GM21390 (cell line): ENCODE results near the gene FBXO48.

Source experiments
- ATAC-seq: cut with Tn5 transposase; IDR thresholded peaks from one replicate; pipeline ENCODE4 v1.9.1; 2021; ENCODE audit not compliant: unreplicated experiment

Gene FBXO48

DNA sequence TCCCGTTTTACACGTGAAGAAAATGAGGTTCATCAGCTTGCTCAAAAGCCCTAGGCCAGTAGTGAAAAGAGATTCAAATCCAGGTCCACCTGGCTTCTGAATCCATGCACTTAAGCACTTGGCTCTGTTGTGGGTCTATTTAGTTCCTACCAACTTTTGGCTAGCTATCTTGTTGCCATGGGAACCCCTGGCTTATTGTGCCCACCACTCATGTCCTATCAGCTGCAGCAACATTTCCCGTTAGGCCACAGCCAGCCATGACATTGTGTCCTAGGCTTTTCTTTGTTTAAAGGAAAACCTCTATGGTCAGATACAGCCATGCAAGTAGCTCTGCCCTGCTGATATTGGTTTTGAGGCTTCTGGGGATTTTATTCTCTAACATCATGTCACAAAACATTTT lies 52.2 kb downstream of the FBXO48 start:
- ATAC-seq = no peak

DNA sequence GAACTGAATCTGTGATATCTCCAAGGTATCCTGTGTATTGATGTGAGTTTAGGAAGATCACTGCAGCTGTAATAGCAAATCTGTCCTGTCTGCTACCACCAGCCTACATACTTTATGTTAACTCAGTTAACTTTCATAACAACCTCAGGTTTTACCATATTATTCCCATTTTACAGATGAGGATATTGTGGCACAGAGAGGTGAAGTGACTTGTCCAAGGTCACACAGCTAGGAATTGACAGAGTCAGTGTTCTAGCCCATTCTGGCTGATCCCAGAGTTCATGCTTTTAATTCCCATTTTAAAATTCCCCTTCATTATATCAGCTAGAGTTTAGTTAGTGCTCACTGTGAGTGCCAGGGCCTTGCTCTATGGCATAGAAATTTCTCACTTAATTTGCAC lies 52.6 kb downstream of the FBXO48 start:
- ATAC-seq = no peak

DNA sequence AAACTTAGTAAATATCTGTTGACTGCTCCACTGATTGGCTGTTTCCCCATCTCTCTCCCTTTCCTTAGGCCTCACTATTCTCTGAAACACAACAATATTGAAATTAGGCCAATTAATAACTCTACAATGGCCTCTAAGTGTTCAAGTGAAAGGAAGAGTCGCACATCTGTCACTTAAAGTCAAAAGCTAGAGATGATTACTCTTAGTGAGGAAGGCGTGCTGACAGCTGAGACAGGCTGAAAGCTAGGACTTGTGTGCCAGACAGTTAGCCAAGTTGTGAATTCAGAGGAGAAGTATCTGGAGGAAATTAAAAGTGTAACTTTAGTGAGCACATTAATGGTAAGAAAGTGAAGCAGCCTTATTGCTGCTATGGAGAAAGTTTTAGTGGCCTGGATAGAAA lies 53.6 kb downstream of the FBXO48 start:
- no peak for ATAC-seq

DNA sequence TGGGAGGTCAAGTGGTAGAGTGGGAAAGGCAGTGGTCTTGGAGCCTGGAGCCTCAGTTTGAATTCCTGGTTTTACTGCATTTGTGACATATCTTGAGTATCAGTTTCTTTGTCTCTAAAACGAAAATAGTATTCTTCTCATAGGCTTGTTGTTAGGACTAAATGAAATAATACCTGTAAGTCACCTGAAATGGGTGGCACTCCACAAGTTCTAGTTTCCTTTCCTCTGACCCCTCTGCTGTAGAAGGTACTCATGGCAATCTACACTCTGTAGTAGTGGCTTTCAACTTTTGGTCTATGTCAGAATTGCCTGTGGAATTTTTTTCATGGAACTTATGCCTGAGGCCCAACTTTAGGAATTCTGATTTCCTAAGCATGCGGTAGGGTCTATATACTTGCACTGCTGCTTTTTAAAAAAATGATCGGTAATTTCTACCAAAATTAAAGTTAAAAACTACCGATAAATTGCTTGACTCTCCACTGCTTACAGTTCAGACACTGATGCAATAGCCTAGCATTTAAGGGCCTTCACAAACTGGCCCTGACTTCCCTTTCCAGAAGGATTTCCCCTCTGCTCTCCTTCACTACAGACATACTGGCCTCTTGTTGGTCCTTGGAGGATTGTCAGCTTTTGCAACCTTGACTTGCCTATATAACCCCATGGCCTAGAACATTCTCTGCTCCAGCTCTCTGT lies 54.8 kb downstream of the FBXO48 start:
- ATAC-seq = peak; percentile 48

DNA sequence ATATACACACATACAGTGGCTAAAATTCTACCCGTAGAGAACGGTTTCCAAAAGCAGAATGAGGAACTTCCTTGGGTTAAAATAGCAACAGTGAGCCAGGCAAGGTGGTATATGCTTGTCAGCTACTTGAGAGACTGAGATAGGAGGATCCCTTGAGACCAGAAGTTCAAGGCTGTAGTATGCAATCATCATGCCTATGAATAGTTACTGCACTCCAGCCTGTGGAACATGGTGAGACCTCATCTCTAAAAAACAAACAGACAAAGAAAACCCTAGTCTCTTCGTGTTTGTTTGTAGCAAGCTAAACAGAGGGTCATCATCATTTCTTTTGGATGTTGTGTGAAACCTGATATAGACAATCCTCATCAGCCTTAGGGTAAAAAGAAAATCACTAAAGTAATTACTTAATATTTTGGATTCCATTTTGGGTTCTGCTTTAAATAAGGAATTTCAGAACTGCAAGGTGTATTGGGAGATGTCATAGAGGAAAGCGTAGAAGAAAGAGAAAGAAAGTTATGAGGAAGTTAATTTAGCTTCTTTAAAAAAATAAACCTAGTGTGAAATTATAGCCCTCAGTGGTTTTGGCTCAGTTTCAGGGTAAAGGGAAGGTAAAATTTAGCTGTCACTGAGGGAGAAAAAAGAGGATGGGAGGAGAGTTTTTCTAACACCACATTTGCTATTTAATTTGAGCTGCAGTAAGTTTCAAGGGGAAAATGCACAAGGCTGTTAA lies 55.5 kb downstream of the FBXO48 start:
- peak; percentile 89 for ATAC-seq
